ENCODE data around the gene CDC42.

CDC42 gene

GRCh38 chr1:22105611-22106207 lies 53.2 kb downstream of the CDC42 start:
- FAIRE-seq, result peak; percentile 81
- TF ChIP-seq SPI1 (IDR thresholded peaks at IDR 0.05; ENCODE audit: low read depth, low read length), result no peak
- no peak for DNase-seq (ENCODE audit: insufficient read length, low spot score)

GRCh38 chr1:22107126-22107525 lies 54.6 kb downstream of the CDC42 start:
- FAIRE-seq (no peak), DNase-seq (ENCODE audit: insufficient read length, low spot score) (no peak)
- no peak for TF ChIP-seq POLR2AphosphoS5 (IDR thresholded peaks at IDR 0.05; ENCODE audit: low read depth, low read length)

GRCh38 chr1:22108339-22109105 lies 56.0 kb downstream of the CDC42 start:
- TF ChIP-seq PAX5 (IDR thresholded peaks at IDR 0.05; ENCODE audit: insufficient read depth, low read length, severe bottlenecking), result no peak
- TF ChIP-seq SPI1 (IDR thresholded peaks at IDR 0.05; ENCODE audit: low read depth, low read length), result no peak
- TF ChIP-seq POLR2A (IDR thresholded peaks at IDR 0.05; ENCODE audit: low read depth, low read length), result no peak
- no peak for TF ChIP-seq TAF1 (IDR thresholded peaks at IDR 0.05; ENCODE audit: low read depth, low read length)
- no peak for TF ChIP-seq POLR2AphosphoS5 (IDR thresholded peaks at IDR 0.05; ENCODE audit: low read depth, low read length)
- TF ChIP-seq POU2F2 (IDR thresholded peaks at IDR 0.05; ENCODE audit: low read depth, low read length), result no peak
- no peak for FAIRE-seq
- no peak for DNase-seq (ENCODE audit: insufficient read length, low spot score)

GRCh38 chr1:22110016-22110415 lies 57.5 kb downstream of the CDC42 start:
- FAIRE-seq (no peak), DNase-seq (ENCODE audit: insufficient read length, low spot score) (no peak)
- no peak for TF ChIP-seq POLR2AphosphoS5 (IDR thresholded peaks at IDR 0.05; ENCODE audit: low read depth, low read length)
- no peak for TF ChIP-seq POU2F2 (IDR thresholded peaks at IDR 0.05; ENCODE audit: low read depth, low read length)
- no peak for TF ChIP-seq SPI1 (IDR thresholded peaks at IDR 0.05; ENCODE audit: low read depth, low read length)
- TF ChIP-seq POLR2A (IDR thresholded peaks at IDR 0.05; ENCODE audit: low read depth, low read length), result no peak
- TF ChIP-seq TAF1 (IDR thresholded peaks at IDR 0.05; ENCODE audit: low read depth, low read length), result no peak
- no peak for TF ChIP-seq PAX5 (IDR thresholded peaks at IDR 0.05; ENCODE audit: insufficient read depth, low read length, severe bottlenecking)

- FAIRE-seq (no peak), DNase-seq (ENCODE audit: insufficient read length, low spot score) (no peak)
- TF ChIP-seq POU2F2 (IDR thresholded peaks at IDR 0.05; ENCODE audit: low read depth, low read length) (no peak), SPI1 (IDR thresholded peaks at IDR 0.05; ENCODE audit: low read depth, low read length) (no peak), POLR2A (IDR thresholded peaks at IDR 0.05; ENCODE audit: low read depth, low read length) (no peak), POLR2AphosphoS5 (IDR thresholded peaks at IDR 0.05; ENCODE audit: low read depth, low read length) (no peak), PAX5 (IDR thresholded peaks at IDR 0.05; ENCODE audit: insufficient read depth, low read length, severe bottlenecking) (no peak), TAF1 (IDR thresholded peaks at IDR 0.05; ENCODE audit: low read depth, low read length) (no peak)
These were observed 58.6 kb downstream of the CDC42 start for GRCh38 chr1:22111115-22111514.

- TF ChIP-seq POU2F2 (IDR thresholded peaks at IDR 0.05; ENCODE audit: low read depth, low read length) (no peak), TAF1 (IDR thresholded peaks at IDR 0.05; ENCODE audit: low read depth, low read length) (no peak), PAX5 (IDR thresholded peaks at IDR 0.05; ENCODE audit: insufficient read depth, low read length, severe bottlenecking) (no peak), POLR2AphosphoS5 (IDR thresholded peaks at IDR 0.05; ENCODE audit: low read depth, low read length) (no peak), SPI1 (IDR thresholded peaks at IDR 0.05; ENCODE audit: low read depth, low read length) (no peak), POLR2A (IDR thresholded peaks at IDR 0.05; ENCODE audit: low read depth, low read length) (no peak)
- no peak for DNase-seq (ENCODE audit: insufficient read length, low spot score)
- FAIRE-seq, result no peak
These were observed 59.1 kb downstream of the CDC42 start for GRCh38 chr1:22111620-22112019.

GRCh38 chr1:22112554-22112953 lies 60.0 kb downstream of the CDC42 start:
- DNase-seq (ENCODE audit: insufficient read length, low spot score) (no peak), FAIRE-seq (no peak)
- TF ChIP-seq PAX5 (IDR thresholded peaks at IDR 0.05; ENCODE audit: insufficient read depth, low read length, severe bottlenecking) (no peak), POU2F2 (IDR thresholded peaks at IDR 0.05; ENCODE audit: low read depth, low read length) (no peak), POLR2A (IDR thresholded peaks at IDR 0.05; ENCODE audit: low read depth, low read length) (no peak), SPI1 (IDR thresholded peaks at IDR 0.05; ENCODE audit: low read depth, low read length) (no peak), POLR2AphosphoS5 (IDR thresholded peaks at IDR 0.05; ENCODE audit: low read depth, low read length) (no peak), TAF1 (IDR thresholded peaks at IDR 0.05; ENCODE audit: low read depth, low read length) (no peak)

GRCh38 chr1:22114083-22115012 lies 61.8 kb downstream of the CDC42 start:
- TF ChIP-seq PAX5 (IDR thresholded peaks at IDR 0.05; ENCODE audit: insufficient read depth, low read length, severe bottlenecking), result no peak
- TF ChIP-seq TAF1 (IDR thresholded peaks at IDR 0.05; ENCODE audit: low read depth, low read length), result no peak
- no peak for TF ChIP-seq SPI1 (IDR thresholded peaks at IDR 0.05; ENCODE audit: low read depth, low read length)
- no peak for TF ChIP-seq POLR2A (IDR thresholded peaks at IDR 0.05; ENCODE audit: low read depth, low read length)
- no peak for FAIRE-seq
- no peak for DNase-seq (ENCODE audit: insufficient read length, low spot score)

- TF ChIP-seq PAX5 (IDR thresholded peaks at IDR 0.05; ENCODE audit: insufficient read depth, low read length, severe bottlenecking), result no peak
- no peak for TF ChIP-seq POLR2AphosphoS5 (IDR thresholded peaks at IDR 0.05; ENCODE audit: low read depth, low read length)
- no peak for TF ChIP-seq POU2F2 (IDR thresholded peaks at IDR 0.05; ENCODE audit: low read depth, low read length)
- TF ChIP-seq SPI1 (IDR thresholded peaks at IDR 0.05; ENCODE audit: low read depth, low read length), result no peak
- no peak for TF ChIP-seq TAF1 (IDR thresholded peaks at IDR 0.05; ENCODE audit: low read depth, low read length)
- TF ChIP-seq POLR2A (IDR thresholded peaks at IDR 0.05; ENCODE audit: low read depth, low read length), result no peak
- no peak for FAIRE-seq
- DNase-seq (ENCODE audit: insufficient read length, low spot score), result no peak
These were observed 62.8 kb downstream of the CDC42 start for GRCh38 chr1:22115286-22115685.
